ENCODE results near the gene BTN3A1.
"Not testable (repeated sequence)": the region's sequence is repeated elsewhere in the genome, so short reads cannot be mapped to it uniquely, and the experiment has no call there.

BTN3A1 gene

GRCh38 chr6:26445934-26446667 lies 44.0 kb downstream of the BTN3A1 start:
- DNase-seq, result no peak

DNA sequence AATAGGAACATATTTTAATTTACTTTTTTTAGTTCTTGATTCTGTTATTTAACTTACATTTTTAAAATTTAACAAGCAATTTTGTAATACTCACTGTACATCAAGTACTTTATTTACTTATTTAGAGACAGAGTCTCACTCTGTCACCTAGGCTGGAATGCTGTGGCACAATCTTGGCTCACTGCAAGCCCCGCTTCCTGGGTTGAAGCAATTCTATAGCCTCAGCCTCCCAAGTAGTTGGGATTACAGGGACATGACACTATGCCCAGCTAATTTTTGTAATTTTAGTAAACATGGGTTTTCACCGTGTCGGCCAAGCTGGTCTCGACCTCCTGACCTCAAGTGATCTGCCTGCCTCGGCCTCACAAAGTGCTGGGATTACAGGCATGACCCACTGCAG lies 45.2 kb downstream of the BTN3A1 start:
- DNase-seq, result no peak

GRCh38 chr6:26450240-26450639 lies 48.2 kb downstream of the BTN3A1 start:
- DNase-seq, result no peak

DNA sequence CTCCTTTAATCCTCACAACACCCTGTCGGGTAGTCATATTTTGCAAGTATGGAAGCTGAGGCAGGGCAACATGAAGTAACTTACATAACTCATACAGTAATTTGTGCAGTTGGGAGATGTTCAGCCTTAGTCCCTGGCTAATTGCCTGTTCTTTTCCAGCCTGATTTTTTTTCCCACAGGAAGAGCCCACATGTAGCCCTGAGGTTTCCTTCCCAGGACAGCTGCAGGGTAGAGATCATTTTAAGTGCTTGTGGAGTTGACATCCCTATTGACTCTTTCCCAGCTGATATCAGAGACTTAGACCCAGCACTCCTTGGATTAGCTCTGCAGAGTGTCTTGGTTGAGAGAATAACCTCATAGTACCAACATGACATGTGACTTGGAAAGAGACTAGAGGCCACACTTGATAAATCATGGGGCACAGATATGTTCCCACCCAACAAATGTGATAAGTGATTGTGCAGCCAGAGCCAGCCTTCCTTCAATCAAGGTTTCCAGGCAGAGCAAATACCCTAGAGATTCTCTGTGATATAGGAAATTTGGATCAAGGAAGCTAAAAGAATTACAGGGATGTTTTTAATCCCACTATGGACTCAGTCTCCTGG lies 50.7 kb downstream of the BTN3A1 start:
- no peak for DNase-seq

- DNase-seq, result peak; percentile 44
Observed at GRCh38 chr6:26454631-26455030, 52.6 kb downstream of the BTN3A1 start.

DNA sequence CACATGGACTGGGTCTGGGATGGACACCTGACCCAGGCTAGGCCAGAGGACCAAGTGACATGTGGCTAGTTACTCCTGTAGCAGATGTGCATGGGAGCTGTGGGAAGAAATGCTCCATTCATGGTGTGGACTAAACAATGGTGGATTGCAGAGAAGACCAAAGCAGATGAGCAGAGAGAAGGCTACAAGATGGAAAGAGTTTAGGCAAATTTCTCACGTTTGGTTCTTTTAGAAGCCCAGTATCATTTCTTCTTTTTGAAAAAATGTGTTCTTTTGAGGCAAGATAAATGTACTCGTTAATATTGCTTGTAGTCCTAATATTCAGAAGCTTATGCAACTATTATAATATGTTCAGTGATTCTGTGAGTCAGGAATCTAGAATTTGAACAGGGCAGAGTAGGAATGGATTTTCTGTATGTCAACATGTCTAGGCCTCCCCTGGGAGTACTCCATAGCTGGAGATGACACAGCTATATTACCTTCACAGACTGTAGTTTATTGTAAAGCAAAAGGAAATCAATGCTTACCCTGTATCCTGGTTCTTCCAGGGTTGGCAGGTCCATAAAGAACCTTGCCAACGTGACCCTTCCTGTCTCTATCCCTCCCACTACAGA lies 53.4 kb downstream of the BTN3A1 start:
- DNase-seq, result no peak

GRCh38 chr6:26457264-26457805 lies 55.3 kb downstream of the BTN3A1 start:
- DNase-seq, result no peak

DNA sequence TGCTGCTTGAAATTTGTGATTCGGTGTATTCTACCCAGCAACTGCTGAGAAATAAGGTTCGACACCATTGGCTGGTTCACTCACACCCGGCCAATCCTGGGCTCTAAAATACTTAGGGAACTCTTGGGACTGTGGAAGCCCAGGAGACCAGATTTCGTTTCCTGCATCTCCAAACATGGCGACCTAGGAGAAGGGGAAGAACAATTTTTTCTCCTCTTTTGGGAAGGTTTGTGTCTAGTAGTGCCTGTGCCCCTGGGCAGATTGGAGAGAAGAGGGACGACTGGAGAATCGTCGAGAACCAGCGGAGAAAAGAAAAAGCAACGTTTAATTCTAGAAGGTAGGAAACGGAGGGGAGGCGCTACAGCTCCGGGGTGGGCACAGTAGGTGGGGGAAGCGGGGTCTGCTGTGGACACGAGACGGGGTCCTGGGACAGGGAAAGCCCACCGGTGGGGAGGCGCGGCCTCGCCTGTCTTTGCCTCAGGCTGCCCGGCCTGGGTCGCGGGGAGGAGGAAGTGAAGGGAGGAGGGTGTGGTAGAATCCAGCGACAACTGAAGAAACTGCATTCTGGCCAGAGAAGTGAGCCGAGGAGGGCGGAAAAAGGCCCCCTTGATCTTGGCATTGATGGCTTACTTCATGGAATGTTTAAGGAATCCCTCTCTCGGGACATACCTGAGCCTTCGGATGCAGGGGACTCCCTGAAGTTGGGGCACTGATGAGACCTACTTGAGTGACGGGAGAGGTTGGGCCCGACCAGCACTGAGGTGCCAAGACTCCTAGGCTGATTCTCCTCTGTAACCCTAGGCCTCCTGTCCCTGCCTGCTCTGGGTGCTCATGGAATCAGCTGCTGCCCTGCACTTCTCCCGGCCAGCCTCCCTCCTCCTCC lies 56.0 kb downstream of the BTN3A1 start, which contains the start of gene BTN2A1:
TSS of gene BTN2A1 (plus strand) at position 150 of the 883 bp plus-strand sequence. CDS start at position 832, 682 bp downstream.
- DNase-seq, result peak; percentile 93

GRCh38 chr6:26459023-26459810 lies 57.1 kb downstream of the BTN3A1 start:
- DNase-seq, result no peak

DNA sequence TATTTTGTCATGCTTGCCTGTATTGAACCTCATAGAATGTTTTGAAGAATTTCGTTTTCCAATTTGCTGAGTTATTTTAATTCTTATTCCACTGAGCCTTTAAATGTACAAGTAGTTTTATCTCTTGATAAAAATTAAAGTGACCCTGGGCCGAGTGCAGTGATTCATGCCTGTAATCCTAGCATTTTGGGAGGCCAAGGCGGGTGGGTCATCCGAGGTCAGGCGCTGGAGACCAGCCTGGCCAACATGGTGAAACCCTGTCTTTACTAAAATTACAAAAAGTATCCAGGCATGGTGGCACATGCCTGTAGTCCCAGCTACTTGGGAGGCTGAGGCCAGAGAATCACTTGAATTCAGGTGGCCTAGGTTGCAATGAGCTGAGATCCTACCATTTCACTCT lies 59.3 kb downstream of the BTN3A1 start:
- not testable (repeated sequence) for DNase-seq

DNA sequence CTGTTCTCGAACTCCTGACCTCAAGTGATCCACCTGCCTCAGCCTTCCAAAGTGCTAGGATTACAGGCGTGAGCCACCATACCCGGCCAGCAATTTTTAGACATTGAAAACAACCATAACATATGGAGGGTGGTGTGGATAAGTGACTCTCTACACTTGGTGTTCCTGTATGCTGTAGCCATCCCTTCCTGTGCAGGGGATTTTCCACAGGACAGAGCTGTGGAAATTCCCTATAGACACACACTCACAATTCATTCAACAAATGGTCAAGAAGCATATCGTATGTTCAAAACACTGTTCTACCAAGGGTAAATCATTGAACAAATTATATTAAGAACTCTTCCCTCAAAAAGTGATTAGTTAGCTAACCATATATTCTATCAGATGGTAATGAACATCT lies 61.9 kb downstream of the BTN3A1 start:
- DNase-seq, result no peak

GRCh38 chr6:26464416-26465131 lies 62.5 kb downstream of the BTN3A1 start:
- no peak for DNase-seq

All from fibroblast of skin of abdomen (primary cell).